ENCODE results near the gene TGFB3. TPM values are rescaled to one million over a fixed set of nuclear protein-coding genes. Genes with fewer than 3 reads are reported as not detected.

TGFB3 gene
- total RNA-seq, 1 experiment from 2014 or later: 1.6 TPM

DNA sequence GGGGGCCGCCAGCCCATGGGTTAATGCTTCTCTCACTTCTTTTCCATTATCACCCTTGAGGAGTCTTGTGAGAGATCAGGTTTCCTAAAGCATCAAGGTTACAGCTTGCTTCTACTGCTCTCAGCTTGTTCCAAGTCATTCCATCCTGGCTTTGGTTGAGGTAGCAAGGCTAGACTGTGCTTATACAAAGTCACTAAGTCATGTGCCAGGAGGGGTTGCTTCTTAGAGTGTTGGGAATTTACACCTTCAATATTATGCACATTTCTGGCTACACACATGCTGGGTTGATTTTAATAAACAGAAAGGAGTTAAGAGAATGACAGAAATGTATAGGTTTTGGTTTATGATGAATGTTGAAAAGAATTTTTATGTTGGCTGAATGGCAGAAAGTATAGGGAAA lies 25.6 kb upstream of the TGFB3 start:
- Histone ChIP-seq H3K79me2 (ENCODE audit: insufficient read depth, low read length) (no peaks in the 10 kb centered on the region), H3K27ac (ENCODE audit: low read depth, low read length) (no peak overlapping the region), H2AFZ (ENCODE audit: low read depth, low read length, poor library complexity, severe bottlenecking) (no peak overlapping the region), H4K20me1 (ENCODE audit: insufficient read depth) (no peaks in the 10 kb centered on the region), H3K9ac (ENCODE audit: low read length) (no peak overlapping the region), H3K9me3 (ENCODE audit: control insufficient read depth in 1 of 2, insufficient read depth in 1 of 2, low read depth in 1 of 2, low read length in 2 of 2) (peaks cover 0 to 7% of the 10 kb centered on the region in 2 experiments; a peak in 1 of 4 replicates), H3K27me3 (ENCODE audit: insufficient read depth, low read length) (no peaks in the 10 kb centered on the region), H3K4me1 (ENCODE audit: control insufficient read depth in 1 of 2, insufficient read depth in 2 of 2, low read length in 2 of 2) (no peaks in the 10 kb centered on the region), H3K4me3 (replicated peaks in 1 of 2; ENCODE audit: low read depth in 1 of 2, low read length in 2 of 2) (no peak overlapping the region), H3K9me2 (ENCODE audit: insufficient read depth) (no peaks in the 10 kb centered on the region), H3K4me2 (ENCODE audit: low read length) (no peak overlapping the region), H3K36me3 (ENCODE audit: control insufficient read depth in 1 of 2, insufficient read depth in 2 of 2, low read length in 2 of 2) (peaks cover 8 to 12% of the 10 kb centered on the region in 2 experiments; a peak in 3 of 4 replicates)
- no TSS peak for BruUV-seq (replicated peaks)
- intact Hi-C loops (cut with micrococcal nuclease): no loop called here
- ChIA-PET RAD21 (ENCODE audit: low non-redundant PET in 1 of 2, low total read pairs in 2 of 2, uncharacterized antibody in 2 of 2, unreplicated experiment in 2 of 2) (no interaction called here), CTCF (interaction anchor here (1.6 kb wide), 1 partner anchor 296 kb away, joined by 4 read pairs; no protein-coding TSS in a partner anchor), POLR2A (interaction anchor here (0.5 kb wide), 1 partner anchor 43 kb away, joined by 3 read pairs; no protein-coding TSS in a partner anchor)
- TF ChIP-seq JUND (IDR thresholded peaks at IDR 0.05) (no peak), FOSL1 (IDR thresholded peaks at IDR 0.05; ENCODE audit: low read depth) (no peak), ZBTB33 (IDR thresholded peaks at IDR 0.05; ENCODE audit: extremely low read depth, insufficient replicate concordance, low read length) (no peak), CTCF (IDR thresholded peaks at IDR 0.05 in 2 of 3, conservative IDR thresholded peaks at IDR 0.05 in 1 of 3; ENCODE audit: borderline replicate concordance in 1 of 3, insufficient read depth in 1 of 3, low read depth in 2 of 3, low read length in 2 of 3) (no peak), POLR2AphosphoS5 (IDR thresholded peaks at IDR 0.05; ENCODE audit: low read depth, low read length) (no peak), ZNF274 (IDR thresholded peaks at IDR 0.05; ENCODE audit: low read depth, low read length) (no peak), RAD21 (IDR thresholded peaks at IDR 0.05; ENCODE audit: low read depth) (no peak), REST (IDR thresholded peaks at IDR 0.05; ENCODE audit: low read depth) (no peak), TCF7L2 (IDR thresholded peaks at IDR 0.05; ENCODE audit: borderline replicate concordance, extremely low read depth, insufficient read depth, insufficient read length) (no peak), CBX3 (IDR thresholded peaks at IDR 0.05; ENCODE audit: low read depth) (no peak), SIN3A (IDR thresholded peaks at IDR 0.05; ENCODE audit: low read depth) (no peak)
- TF ChIP-seq, protein P1, sequence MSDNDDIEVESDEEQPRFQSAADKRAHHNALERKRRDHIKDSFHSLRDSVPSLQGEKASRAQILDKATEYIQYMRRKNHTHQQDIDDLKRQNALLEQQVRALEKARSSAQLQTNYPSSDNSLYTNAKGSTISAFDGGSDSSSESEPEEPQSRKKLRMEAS (IDR thresholded peaks at IDR 0.05): no peak
- no peak for DNase-seq (ENCODE audit: low read depth, low spot score)
- ATAC-seq: no peak
